GM12865 (cell line): ENCODE results near the gene CAMKK1.
A peak's percentile ranks its signal among the peaks of the same experiment; 100 is the strongest.

Source experiments
- DNase-seq: peaks from one replicate; pipeline ENCODE4 v3.0.0; 2010; ENCODE audit warnings: low read depth
- H3K4me3 ChIP-seq: 2 replicates; pipeline ENCODE4 v1.5.1; 2011; ENCODE audit warnings: mild to moderate bottlenecking, low read depth, low read length, control low read depth
- TF ChIP-seq, protein P1 (sequence below): IDR thresholded peaks from 2 replicates; pipeline ENCODE4 v1.5.1; 2011; ENCODE audit warnings: low read length, control low read depth, low read depth, inconsistent platforms; ENCODE audit not compliant: insufficient read depth; ENCODE audit errors: missing control alignments

The CAMKK1 gene

DNA sequence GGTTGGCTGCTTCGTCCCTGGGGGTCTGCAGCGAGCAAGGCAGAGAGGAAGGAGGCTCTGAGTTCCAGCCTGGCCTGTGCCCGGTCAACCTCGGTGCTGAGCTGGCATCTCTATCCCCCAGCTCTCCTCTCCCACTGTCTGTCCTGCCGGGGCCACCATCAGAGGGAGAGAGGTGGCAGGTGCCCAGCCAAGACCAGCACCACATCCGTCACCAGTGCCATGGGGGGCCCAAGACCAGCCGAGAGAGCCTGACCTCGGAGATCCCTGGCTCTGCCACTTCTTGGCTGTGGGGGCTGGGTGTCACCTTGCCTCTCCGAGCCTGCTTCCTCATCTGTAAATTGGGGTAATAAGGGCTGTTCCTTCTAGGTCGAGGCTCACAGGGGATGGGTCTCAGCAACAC, 24.0 kb upstream of the CAMKK1 start:
- DNase-seq: no peak
- TF ChIP-seq, protein P1, sequence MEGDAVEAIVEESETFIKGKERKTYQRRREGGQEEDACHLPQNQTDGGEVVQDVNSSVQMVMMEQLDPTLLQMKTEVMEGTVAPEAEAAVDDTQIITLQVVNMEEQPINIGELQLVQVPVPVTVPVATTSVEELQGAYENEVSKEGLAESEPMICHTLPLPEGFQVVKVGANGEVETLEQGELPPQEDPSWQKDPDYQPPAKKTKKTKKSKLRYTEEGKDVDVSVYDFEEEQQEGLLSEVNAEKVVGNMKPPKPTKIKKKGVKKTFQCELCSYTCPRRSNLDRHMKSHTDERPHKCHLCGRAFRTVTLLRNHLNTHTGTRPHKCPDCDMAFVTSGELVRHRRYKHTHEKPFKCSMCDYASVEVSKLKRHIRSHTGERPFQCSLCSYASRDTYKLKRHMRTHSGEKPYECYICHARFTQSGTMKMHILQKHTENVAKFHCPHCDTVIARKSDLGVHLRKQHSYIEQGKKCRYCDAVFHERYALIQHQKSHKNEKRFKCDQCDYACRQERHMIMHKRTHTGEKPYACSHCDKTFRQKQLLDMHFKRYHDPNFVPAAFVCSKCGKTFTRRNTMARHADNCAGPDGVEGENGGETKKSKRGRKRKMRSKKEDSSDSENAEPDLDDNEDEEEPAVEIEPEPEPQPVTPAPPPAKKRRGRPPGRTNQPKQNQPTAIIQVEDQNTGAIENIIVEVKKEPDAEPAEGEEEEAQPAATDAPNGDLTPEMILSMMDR: no peak
- H3K4me3 ChIP-seq: no peak overlapping the region

DNA sequence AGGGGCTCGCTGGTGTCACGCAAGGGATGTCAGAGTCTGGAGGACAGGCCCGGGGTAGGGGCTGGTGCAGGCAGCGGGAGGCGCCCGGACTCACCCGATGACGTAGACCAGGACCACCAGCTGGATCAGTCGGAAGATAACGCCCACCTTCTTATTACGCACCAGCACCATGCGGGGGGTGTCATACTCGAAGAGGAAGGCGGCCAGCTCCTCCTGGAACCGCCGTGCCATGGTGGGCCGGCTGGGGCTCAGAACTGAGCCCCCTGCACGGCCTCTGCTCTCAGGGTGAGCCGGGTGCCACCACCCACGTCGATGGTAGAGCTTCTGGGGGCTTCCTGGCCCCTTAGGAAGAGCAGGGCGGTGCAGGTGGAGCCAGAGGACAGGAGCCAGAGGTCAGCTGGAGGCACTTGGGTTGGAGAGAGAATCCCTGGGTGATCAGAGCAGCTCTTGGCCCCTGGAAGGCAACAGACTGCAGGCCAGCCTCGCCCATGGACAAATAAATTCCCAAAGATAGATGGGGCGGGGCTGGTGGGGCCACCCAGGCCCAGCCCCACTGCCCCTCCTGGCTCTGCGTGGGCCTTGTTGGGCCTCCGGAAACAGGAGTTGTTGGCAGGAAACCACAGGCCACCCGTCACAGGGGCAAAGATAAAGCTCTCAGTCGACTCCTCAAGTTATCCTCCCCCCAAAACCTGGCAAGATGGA, 23.3 kb upstream of the CAMKK1 start, which contains the start of gene P2RX1:
Gene P2RX1 (minus strand): TSS at position 471 of the 702 bp plus-strand sequence. CDS start 240 bp downstream, at position 231.
- TF ChIP-seq, protein P1: no peak
- H3K4me3 ChIP-seq: no peak within 1 kb of the TSS

DNA sequence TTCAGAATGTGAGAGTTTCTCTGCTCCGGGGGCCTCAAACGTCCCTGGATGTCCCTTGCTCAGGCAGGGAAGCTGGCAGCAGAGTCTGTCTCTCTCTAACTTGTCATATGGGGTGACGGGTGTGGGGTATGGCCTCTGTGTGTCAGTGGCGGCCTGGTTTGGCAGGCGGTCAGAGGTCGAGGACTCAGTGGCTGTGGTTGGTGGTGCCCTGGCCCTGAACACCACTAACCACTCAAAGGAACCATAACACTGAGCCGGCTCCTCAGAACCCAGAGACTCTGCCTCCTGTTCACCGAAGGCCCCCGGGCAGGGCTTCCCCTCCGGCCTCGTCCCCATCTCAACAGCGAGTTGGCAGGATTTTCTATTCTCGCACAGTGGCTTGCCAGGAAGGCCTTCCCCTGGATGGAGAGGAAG, 22.7 kb upstream of the CAMKK1 start:
- TF ChIP-seq, protein P1: no peak
- no peak for DNase-seq
- H3K4me3 ChIP-seq: no peak overlapping the region

More for the DNA sequence above, 23.3 kb upstream of the CAMKK1 start, which contains the start of gene P2RX1:
- DNase-seq: peak; percentile 55

DNA sequence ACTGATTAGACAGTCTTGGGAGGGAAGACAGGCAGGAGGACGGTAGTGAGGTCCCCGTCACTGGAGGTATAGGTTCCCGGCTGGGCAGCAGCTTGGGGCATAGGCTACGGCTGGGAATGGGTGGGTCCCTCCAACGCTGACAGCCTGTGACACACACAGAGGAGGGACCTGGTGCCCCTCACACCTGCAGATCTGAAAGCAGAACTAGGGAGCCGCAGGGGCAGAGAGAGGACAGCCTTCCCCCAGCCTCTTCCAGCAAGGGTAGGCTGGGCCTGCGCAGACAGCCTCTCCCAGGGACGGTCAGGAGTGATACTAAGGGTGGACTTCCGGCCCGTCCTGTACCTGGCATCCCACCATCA, 21.4 kb upstream of the CAMKK1 start:
- DNase-seq: peak; percentile 84
- TF ChIP-seq, protein P1: no peak
- H3K4me3 ChIP-seq: peak overlapping the region; percentile 27

DNA sequence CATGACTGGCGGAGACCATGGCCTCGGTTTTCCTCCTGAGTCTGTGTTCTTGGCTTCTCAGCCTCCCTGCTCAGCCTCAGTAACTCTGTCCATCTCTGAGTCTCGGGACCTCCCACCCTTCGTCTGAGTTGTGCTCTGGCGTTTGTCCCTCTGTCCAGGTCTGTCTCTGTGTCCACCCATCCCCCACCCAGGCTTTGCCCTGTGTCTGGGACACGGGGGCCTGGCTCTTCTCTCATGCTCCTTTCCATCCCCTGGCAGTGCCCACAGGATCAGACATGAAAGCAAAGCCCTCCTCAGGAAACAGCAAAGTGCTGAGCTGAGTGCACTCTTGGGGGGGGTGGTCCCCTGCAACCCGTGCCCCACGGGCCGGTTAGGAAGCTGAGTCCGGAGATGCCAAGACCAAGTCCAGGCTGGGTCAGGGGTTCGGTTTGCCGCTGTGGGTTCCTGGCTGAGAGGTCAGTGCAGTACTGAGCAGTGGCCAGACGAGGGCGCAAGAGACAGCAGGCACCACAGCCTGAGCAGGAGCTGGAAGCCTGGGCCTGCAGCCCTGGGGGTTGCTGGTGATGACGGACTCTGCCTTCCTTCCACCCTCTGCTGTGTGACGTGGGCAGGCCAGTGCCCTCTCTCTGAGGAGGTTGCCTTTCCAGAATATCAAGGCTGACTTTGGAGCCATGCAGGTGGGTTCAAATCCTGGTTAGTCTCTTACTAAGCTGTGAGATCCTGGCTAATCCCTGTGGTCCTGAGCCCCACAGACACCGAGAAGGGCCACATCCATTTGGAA, 20.9 kb upstream of the CAMKK1 start:
- peak overlapping the region; percentile 27 for H3K4me3 ChIP-seq
- DNase-seq: peak; percentile 90
- TF ChIP-seq, protein P1: peak; percentile 99

DNA sequence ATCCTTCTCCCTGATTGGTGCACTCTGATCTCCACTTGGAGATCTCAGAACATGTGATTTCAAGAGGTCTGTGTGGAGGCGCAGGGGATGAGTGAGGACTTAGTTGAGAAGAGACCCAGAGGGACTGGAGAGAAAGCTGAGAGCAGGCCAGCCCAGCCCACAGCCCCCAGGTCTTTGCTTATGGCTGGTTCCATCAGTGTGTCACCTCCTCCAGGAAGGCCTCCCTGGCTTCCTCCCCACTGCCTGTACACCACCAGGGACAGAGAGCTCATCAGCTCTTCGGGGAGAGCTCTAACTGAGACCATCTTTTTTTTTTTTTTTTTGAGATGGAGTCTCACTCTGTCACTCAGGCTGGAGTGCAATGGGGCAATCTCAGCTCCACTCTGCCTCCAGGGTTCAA, 20.0 kb upstream of the CAMKK1 start:
- H3K4me3 ChIP-seq: no peak overlapping the region
- TF ChIP-seq, protein P1: no peak
- DNase-seq: no peak
